Gastroesophageal sphincter (tissue), 3 donors: ENCODE measurements around the gene PCYT1A.
"Not testable (repeated sequence)": the region's sequence is repeated elsewhere in the genome, so short reads cannot be mapped to it uniquely, and the experiment has no call there.

Experiments
- EP300 ChIP-seq: sonication (generic); formaldehyde crosslinking; IDR thresholded peaks from one replicate; pipeline ENCODE4 v1.6.1; 2017; ENCODE audit warnings: antibody characterized with exemption, mild to moderate bottlenecking
- POLR2A ChIP-seq, 2 donors: fragments of 450-650 bp; IDR thresholded peaks; one replicate each; pipeline ENCODE4 v1.6.1; 2017; ENCODE audit warnings: antibody characterized with exemption in 2 of 2, mild to moderate bottlenecking in 2 of 2, moderate library complexity in 1 of 2
- POLR2AphosphoS5 ChIP-seq: sonication (generic); formaldehyde crosslinking; IDR thresholded peaks from one replicate; pipeline ENCODE4 v1.6.1; 2017; ENCODE audit warnings: antibody characterized with exemption
- TF ChIP-seq, protein P1 (sequence below), 4 experiments: fragments of 200-600 bp in 2 of 4; fragments of 450-650 bp in 2 of 4; sonication (generic) in 1 of 4; IDR thresholded peaks; one replicate each; pipeline ENCODE4 v1.5.1; 2017 to 2019; ENCODE audit warnings: antibody characterized with exemption in 4 of 4, mild to moderate bottlenecking in 2 of 4, moderate library complexity in 2 of 4

DNA sequence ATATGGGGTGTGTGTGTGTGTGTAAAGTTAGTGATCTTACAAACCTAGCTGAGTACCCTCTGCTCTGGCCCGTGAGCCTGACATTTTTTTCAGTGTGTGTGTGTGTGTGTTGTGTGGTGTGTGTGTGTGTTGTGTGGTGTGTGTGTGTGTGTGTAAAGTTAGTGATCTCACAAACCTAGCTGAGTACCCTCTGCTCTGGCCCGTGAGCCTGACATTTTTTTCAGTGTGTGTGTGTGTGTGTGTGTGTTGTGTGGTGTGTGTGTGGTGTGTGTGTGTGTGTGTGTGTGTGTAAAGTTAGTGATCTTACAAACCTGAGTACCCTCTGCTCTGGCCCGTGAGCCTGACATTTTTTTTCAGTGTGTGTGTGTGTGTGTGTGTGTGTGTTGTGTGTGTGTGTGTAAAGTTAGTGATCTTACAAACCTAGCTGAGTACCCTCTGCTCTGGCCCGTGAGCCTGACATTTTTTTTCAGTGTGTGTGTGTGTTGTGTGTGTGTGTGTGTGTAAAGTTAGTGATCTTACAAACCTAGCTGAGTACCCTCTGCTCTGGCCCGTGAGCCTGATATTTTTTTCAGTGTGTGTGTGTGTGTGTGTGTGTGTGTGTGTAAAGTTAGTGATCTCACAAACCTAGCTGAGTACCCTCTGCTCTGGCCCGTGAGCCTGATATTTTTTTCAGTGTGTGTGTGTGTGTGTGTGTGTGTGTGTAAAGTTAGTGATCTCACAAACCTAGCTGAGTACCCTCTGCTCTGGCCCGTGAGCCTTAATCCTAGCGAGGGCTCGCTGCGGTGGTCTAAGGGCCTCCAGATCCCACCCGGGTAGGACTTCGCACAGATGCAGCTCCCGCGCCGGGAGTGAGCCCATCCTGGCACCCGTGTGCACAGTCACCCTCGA, 29.5 kb upstream of the PCYT1A start:
- TF ChIP-seq, protein P1, sequence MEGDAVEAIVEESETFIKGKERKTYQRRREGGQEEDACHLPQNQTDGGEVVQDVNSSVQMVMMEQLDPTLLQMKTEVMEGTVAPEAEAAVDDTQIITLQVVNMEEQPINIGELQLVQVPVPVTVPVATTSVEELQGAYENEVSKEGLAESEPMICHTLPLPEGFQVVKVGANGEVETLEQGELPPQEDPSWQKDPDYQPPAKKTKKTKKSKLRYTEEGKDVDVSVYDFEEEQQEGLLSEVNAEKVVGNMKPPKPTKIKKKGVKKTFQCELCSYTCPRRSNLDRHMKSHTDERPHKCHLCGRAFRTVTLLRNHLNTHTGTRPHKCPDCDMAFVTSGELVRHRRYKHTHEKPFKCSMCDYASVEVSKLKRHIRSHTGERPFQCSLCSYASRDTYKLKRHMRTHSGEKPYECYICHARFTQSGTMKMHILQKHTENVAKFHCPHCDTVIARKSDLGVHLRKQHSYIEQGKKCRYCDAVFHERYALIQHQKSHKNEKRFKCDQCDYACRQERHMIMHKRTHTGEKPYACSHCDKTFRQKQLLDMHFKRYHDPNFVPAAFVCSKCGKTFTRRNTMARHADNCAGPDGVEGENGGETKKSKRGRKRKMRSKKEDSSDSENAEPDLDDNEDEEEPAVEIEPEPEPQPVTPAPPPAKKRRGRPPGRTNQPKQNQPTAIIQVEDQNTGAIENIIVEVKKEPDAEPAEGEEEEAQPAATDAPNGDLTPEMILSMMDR (IDR thresholded peaks at IDR 0.05), result not testable (repeated sequence)
- TF ChIP-seq POLR2AphosphoS5; POLR2A (IDR thresholded peaks at IDR 0.05); EP300: not testable (repeated sequence)
